ENCODE results near the gene MYO7B. TPM values are rescaled to one million over a fixed set of nuclear protein-coding genes. Genes with fewer than 3 reads are reported as not detected.

Gene MYO7B
- total and polyA plus RNA-seq, 2 experiments from 2014 or later: 17.6 to 20.1 TPM

GRCh38 chr2:127662937-127663565, 127.6 kb downstream of the MYO7B start:
- H3K27ac ChIP-seq: no peak overlapping the region
- H3K9me3 ChIP-seq (ENCODE audit: low read depth): no peaks in the 10 kb centered on the region
- no peak for DNase-seq (ENCODE audit: low spot score)
- 80% methylated on average over 7 of the region's 9 CpGs for WGBS (ENCODE audit: low lambda C conversion rate, missing lambda C conversion rate)
- H2AFZ ChIP-seq: no peak overlapping the region
- no peak overlapping the region for H3K4me3 ChIP-seq
- no peak for TF ChIP-seq EZH2phosphoT487 (IDR thresholded peaks at IDR 0.05; ENCODE audit: low read depth, severe bottlenecking, unreplicated experiment)
- no peak for TF ChIP-seq EZH2 (IDR thresholded peaks at IDR 0.05; ENCODE audit: borderline replicate concordance)
- TF ChIP-seq CTCF (IDR thresholded peaks at IDR 0.05; ENCODE audit: poor library complexity): no peak
- H3K27me3 ChIP-seq: peaks cover 39% of the 10 kb centered on the region
- H3K4me2 ChIP-seq: no peak overlapping the region
- H3K4me1 ChIP-seq (ENCODE audit: insufficient read depth): peaks cover 11% of the 10 kb centered on the region
- H3K79me2 ChIP-seq: no peaks in the 10 kb centered on the region
- H3K36me3 ChIP-seq (replicated peaks; ENCODE audit: insufficient read depth, low read depth): no peaks in the 10 kb centered on the region
- no peaks in the 10 kb centered on the region for H3K9me2 ChIP-seq (replicated peaks; ENCODE audit: insufficient read depth)
- H4K20me1 ChIP-seq (ENCODE audit: insufficient read depth, poor library complexity, severe bottlenecking): no peaks in the 10 kb centered on the region

- TF ChIP-seq CTCF (IDR thresholded peaks at IDR 0.05; ENCODE audit: poor library complexity) (no peak), EZH2 (IDR thresholded peaks at IDR 0.05; ENCODE audit: borderline replicate concordance) (no peak), EZH2phosphoT487 (IDR thresholded peaks at IDR 0.05; ENCODE audit: low read depth, severe bottlenecking, unreplicated experiment) (no peak)
- DNase-seq (ENCODE audit: low spot score): no peak
- H3K27ac ChIP-seq: no peak overlapping the region
- peak overlapping the region; percentile 84 for H3K4me2 ChIP-seq
- H3K27me3 ChIP-seq: peaks cover 39% of the 10 kb centered on the region
- no peaks in the 10 kb centered on the region for H4K20me1 ChIP-seq (ENCODE audit: insufficient read depth, poor library complexity, severe bottlenecking)
- no peak overlapping the region for H2AFZ ChIP-seq
- no peaks in the 10 kb centered on the region for H3K9me3 ChIP-seq (ENCODE audit: low read depth)
- H3K9me2 ChIP-seq (replicated peaks; ENCODE audit: insufficient read depth): no peaks in the 10 kb centered on the region
- no peak overlapping the region for H3K4me3 ChIP-seq
- H3K79me2 ChIP-seq: no peaks in the 10 kb centered on the region
- 90% methylated on average over 6 of the region's 6 CpGs for WGBS (ENCODE audit: low lambda C conversion rate, missing lambda C conversion rate)
- H3K4me1 ChIP-seq (ENCODE audit: insufficient read depth): peaks cover 11% of the 10 kb centered on the region
- H3K36me3 ChIP-seq (replicated peaks; ENCODE audit: insufficient read depth, low read depth): no peaks in the 10 kb centered on the region
These were observed 128.1 kb downstream of the MYO7B start for GRCh38 chr2:127663566-127664064.

- peaks cover 39% of the 10 kb centered on the region for H3K27me3 ChIP-seq
- TF ChIP-seq EZH2 (IDR thresholded peaks at IDR 0.05; ENCODE audit: borderline replicate concordance) (peak; percentile 58), CTCF (IDR thresholded peaks at IDR 0.05; ENCODE audit: poor library complexity) (no peak), EZH2phosphoT487 (IDR thresholded peaks at IDR 0.05; ENCODE audit: low read depth, severe bottlenecking, unreplicated experiment) (no peak)
- DNase-seq (ENCODE audit: low spot score): no peak
- H3K4me3 ChIP-seq: no peak overlapping the region
- WGBS (ENCODE audit: low lambda C conversion rate, missing lambda C conversion rate): 20% methylated on average over 47 of the region's 69 CpGs
- H3K4me2 ChIP-seq: peak overlapping the region; percentile 84
- peaks cover 11% of the 10 kb centered on the region for H3K4me1 ChIP-seq (ENCODE audit: insufficient read depth)
- no peaks in the 10 kb centered on the region for H4K20me1 ChIP-seq (ENCODE audit: insufficient read depth, poor library complexity, severe bottlenecking)
- H3K79me2 ChIP-seq: no peaks in the 10 kb centered on the region
- no peaks in the 10 kb centered on the region for H3K9me2 ChIP-seq (replicated peaks; ENCODE audit: insufficient read depth)
- H3K36me3 ChIP-seq (replicated peaks; ENCODE audit: insufficient read depth, low read depth): no peaks in the 10 kb centered on the region
- H2AFZ ChIP-seq: peak overlapping the region; percentile 78
- no peaks in the 10 kb centered on the region for H3K9me3 ChIP-seq (ENCODE audit: low read depth)
- H3K27ac ChIP-seq: no peak overlapping the region
These were observed 128.8 kb downstream of the MYO7B start for GRCh38 chr2:127664065-127664894.

All from hepatocyte (in vitro differentiated cells).